ENCODE measurements around the gene MAPT. TPM values are rescaled to one million over a fixed set of nuclear protein-coding genes. Genes with fewer than 3 reads are reported as not detected.

Gene MAPT
- total RNA-seq, 4 donors from 2014 or later: 70.3 to 120 (median 82.8) TPM

DNA sequence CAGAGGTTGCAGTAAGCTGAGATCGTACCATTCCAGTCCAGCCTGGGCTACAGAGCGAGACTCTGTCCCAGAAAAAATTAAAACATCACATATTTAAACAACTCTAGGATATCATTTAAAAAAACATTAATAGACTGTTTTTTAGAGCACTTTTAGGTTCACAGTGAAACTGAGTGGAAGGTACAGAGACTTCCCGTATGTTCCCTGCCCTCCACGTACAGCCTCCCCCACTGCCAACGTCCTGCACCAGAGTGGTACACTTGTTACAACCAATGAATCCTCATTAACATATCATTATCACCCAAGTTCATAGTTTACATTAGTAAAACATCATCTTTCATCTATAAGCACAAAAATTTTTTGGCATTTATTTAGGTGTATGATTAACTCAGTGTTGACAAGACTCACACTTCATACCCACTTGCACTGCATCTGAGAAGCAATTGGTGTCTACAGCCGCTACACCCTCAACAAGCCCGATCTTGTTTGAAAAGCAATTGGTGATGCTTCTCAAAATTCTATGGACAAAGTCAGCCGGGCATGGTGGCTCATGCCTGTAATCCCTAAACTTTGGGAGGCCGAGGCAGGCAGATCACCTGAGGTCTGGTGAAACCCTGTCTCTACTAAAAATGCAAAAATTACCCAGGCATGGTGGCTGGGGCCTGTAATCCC is 64.8 kb downstream of the MAPT start:
- intact Hi-C loops (cut with DNase I; ENCODE audit: low total_unique reads): no loop called here
- peaks cover 0 to 8% of the 10 kb centered on the region in 2 donors for H3K36me3 ChIP-seq
- in situ Hi-C loops (cut with MboI; ENCODE audit: low sequenced_read_pairs in 4 of 4): loop anchor here in 2 of 4 donors (25.0 kb wide), 1 partner anchor 322 kb away; no protein-coding TSS in a partner anchor
- H3K27me3 ChIP-seq: no peaks in the 10 kb centered on the region
- H3K9me3 ChIP-seq: no peaks in the 10 kb centered on the region
- peaks cover 0 to 9% of the 10 kb centered on the region in 2 donors for H3K4me1 ChIP-seq
- ATAC-seq: no peak
- H3K27ac ChIP-seq: peak overlapping the region in 1 of 4 donors; percentile 64
- TF ChIP-seq POLR2A (IDR thresholded peaks at IDR 0.05): no peak
- TF ChIP-seq, protein P1, sequence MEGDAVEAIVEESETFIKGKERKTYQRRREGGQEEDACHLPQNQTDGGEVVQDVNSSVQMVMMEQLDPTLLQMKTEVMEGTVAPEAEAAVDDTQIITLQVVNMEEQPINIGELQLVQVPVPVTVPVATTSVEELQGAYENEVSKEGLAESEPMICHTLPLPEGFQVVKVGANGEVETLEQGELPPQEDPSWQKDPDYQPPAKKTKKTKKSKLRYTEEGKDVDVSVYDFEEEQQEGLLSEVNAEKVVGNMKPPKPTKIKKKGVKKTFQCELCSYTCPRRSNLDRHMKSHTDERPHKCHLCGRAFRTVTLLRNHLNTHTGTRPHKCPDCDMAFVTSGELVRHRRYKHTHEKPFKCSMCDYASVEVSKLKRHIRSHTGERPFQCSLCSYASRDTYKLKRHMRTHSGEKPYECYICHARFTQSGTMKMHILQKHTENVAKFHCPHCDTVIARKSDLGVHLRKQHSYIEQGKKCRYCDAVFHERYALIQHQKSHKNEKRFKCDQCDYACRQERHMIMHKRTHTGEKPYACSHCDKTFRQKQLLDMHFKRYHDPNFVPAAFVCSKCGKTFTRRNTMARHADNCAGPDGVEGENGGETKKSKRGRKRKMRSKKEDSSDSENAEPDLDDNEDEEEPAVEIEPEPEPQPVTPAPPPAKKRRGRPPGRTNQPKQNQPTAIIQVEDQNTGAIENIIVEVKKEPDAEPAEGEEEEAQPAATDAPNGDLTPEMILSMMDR (IDR thresholded peaks at IDR 0.05 in 4 of 5, conservative IDR thresholded peaks at IDR 0.05 in 1 of 5): no peak
- no peak for DNase-seq
- no peak overlapping the region for H3K4me3 ChIP-seq

DNA sequence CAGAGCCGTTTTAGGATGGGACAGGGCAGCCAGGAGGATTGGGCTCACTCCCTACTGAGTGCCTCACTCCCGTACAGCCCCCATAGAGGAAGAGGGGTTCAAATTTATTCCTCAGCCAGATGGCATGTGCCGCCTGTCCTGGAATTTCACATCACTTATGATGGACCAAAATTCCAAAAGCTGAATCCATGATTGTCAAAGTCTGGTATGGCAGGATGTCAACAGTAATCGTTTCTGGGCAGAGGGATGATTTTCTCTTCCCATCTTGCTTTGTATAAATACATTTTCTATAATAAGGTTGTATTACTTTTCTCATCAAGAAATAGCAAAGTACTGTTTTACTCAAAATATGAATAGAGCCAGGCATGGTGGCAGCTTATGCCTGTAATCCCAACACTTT is 66.0 kb downstream of the MAPT start:
- ATAC-seq: peak in 1 of 2 donors; percentile 15
- in situ Hi-C loops (cut with MboI; ENCODE audit: low sequenced_read_pairs in 4 of 4) (loop anchor here in 2 of 4 donors (25.0 kb wide), 1 partner anchor 323 kb away; no protein-coding TSS in a partner anchor), intact Hi-C loops (cut with DNase I; ENCODE audit: low total_unique reads) (no loop called here)
- no peaks in the 10 kb centered on the region for H3K9me3 ChIP-seq
- peaks cover 0 to 8% of the 10 kb centered on the region in 2 donors for H3K36me3 ChIP-seq
- TF ChIP-seq, protein P1 (IDR thresholded peaks at IDR 0.05 in 4 of 5, conservative IDR thresholded peaks at IDR 0.05 in 1 of 5): no peak
- no peak for TF ChIP-seq POLR2A (IDR thresholded peaks at IDR 0.05)
- H3K4me3 ChIP-seq: no peak overlapping the region
- H3K27me3 ChIP-seq: no peaks in the 10 kb centered on the region
- DNase-seq: no peak
- H3K4me1 ChIP-seq: peaks cover 0 to 10% of the 10 kb centered on the region in 2 donors
- H3K27ac ChIP-seq: no peak overlapping the region

DNA sequence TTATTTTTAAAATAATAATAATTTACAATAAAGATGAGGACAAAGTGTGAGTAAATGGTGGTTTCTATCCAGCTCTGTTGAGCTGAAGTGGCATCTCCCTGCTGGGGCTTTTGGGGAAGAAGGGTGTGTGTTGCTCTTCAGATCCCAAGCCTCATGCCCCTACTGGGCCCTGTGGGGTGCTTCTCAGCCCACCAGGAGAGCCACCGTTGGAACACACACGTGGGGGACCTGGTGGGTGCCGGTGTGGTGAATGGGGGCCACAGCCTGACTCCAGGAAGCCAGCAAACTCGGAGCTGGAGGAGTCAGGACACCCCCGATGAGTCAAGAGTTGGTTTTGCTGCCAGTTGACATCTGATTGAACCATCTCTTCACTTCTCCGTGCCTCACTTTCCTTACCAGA is 66.9 kb downstream of the MAPT start:
- peaks cover 0 to 8% of the 10 kb centered on the region in 2 donors for H3K36me3 ChIP-seq
- intact Hi-C loops (cut with DNase I; ENCODE audit: low total_unique reads) (no loop called here), in situ Hi-C loops (cut with MboI; ENCODE audit: low sequenced_read_pairs in 4 of 4) (loop anchor here in 2 of 4 donors (25.0 kb wide), 1 partner anchor 324 kb away; no protein-coding TSS in a partner anchor)
- no peaks in the 10 kb centered on the region for H3K9me3 ChIP-seq
- DNase-seq: no peak
- TF ChIP-seq POLR2A (IDR thresholded peaks at IDR 0.05): no peak
- TF ChIP-seq, protein P1 (IDR thresholded peaks at IDR 0.05 in 4 of 5, conservative IDR thresholded peaks at IDR 0.05 in 1 of 5): no peak
- no peak overlapping the region for H3K4me3 ChIP-seq
- H3K27ac ChIP-seq: no peak overlapping the region
- H3K27me3 ChIP-seq: no peaks in the 10 kb centered on the region
- peaks cover 7 to 18% of the 10 kb centered on the region in 2 donors for H3K4me1 ChIP-seq
- ATAC-seq: no peak

DNA sequence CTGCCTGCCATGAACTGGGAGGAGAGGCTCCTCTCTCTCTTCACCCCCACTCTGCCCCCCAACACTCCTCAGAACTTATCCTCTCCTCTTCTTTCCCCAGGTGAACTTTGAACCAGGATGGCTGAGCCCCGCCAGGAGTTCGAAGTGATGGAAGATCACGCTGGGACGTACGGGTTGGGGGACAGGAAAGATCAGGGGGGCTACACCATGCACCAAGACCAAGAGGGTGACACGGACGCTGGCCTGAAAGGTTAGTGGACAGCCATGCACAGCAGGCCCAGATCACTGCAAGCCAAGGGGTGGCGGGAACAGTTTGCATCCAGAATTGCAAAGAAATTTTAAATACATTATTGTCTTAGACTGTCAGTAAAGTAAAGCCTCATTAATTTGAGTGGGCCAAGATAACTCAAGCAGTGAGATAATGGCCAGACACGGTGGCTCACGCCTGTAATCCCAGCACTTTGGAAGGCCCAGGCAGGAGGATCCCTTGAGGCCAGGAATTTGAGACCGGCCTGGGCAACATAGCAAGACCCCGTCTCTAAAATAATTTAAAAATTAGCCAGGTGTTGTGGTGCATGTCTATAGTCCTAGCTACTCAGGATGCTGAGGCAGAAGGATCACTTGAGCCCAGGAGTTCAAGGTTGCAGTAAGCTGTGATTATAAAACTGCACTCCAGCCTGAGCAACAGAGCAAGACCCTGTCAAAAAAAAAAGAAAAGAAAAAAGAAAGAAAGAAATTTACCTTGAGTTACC is 68.0 kb downstream of the MAPT start:
- TF ChIP-seq, protein P1 (IDR thresholded peaks at IDR 0.05 in 4 of 5, conservative IDR thresholded peaks at IDR 0.05 in 1 of 5): no peak
- no peak for TF ChIP-seq POLR2A (IDR thresholded peaks at IDR 0.05)
- no peak overlapping the region for H3K4me3 ChIP-seq
- intact Hi-C loops (cut with DNase I; ENCODE audit: low total_unique reads) (no loop called here), in situ Hi-C loops (cut with MboI; ENCODE audit: low sequenced_read_pairs in 4 of 4) (loop anchor here in 2 of 4 donors (25.0 kb wide), 1 partner anchor 325 kb away; no protein-coding TSS in a partner anchor)
- no peaks in the 10 kb centered on the region for H3K9me3 ChIP-seq
- H3K36me3 ChIP-seq: peaks cover 0 to 8% of the 10 kb centered on the region in 2 donors
- DNase-seq (no peak), ATAC-seq (no peak)
- H3K27ac ChIP-seq: no peak overlapping the region
- H3K27me3 ChIP-seq: no peaks in the 10 kb centered on the region
- H3K4me1 ChIP-seq: peaks cover 18 to 30% of the 10 kb centered on the region in 2 donors
